ENCODE data around the gene COL17A1.

- TF ChIP-seq, protein P1, sequence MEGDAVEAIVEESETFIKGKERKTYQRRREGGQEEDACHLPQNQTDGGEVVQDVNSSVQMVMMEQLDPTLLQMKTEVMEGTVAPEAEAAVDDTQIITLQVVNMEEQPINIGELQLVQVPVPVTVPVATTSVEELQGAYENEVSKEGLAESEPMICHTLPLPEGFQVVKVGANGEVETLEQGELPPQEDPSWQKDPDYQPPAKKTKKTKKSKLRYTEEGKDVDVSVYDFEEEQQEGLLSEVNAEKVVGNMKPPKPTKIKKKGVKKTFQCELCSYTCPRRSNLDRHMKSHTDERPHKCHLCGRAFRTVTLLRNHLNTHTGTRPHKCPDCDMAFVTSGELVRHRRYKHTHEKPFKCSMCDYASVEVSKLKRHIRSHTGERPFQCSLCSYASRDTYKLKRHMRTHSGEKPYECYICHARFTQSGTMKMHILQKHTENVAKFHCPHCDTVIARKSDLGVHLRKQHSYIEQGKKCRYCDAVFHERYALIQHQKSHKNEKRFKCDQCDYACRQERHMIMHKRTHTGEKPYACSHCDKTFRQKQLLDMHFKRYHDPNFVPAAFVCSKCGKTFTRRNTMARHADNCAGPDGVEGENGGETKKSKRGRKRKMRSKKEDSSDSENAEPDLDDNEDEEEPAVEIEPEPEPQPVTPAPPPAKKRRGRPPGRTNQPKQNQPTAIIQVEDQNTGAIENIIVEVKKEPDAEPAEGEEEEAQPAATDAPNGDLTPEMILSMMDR (IDR thresholded peaks at IDR 0.05; ENCODE audit: low read depth, low read length) = no peak
- TF ChIP-seq EZH2phosphoT487 (IDR thresholded peaks at IDR 0.05; ENCODE audit: low read depth) = no peak
These were observed 11.2 kb downstream of the COL17A1 start for GRCh38 chr10:104074505-104074904.

Measured in OCI-LY3 (cell line).